Astrocyte (in vitro differentiated cells and primary cell): ENCODE data around the gene L3MBTL4. TPM values are rescaled to one million over a fixed set of nuclear protein-coding genes. Genes with fewer than 3 reads are reported as not detected.
"Not testable (repeated sequence)": the region's sequence is repeated elsewhere in the genome, so short reads cannot be mapped to it uniquely, and the experiment has no call there.

ENCODE experiments used
- DNase-seq: peaks from one replicate; pipeline ENCODE4 v3.0.0-alpha.2; 2010; ENCODE audit warnings: low read depth
- FAIRE-seq: peaks from 2 replicates; lab custom pipeline; 2011; peaks lifted over from hg19 to GRCh38; lab: Jason Lieb, UNC
- H2AFZ ChIP-seq: 2 replicates; pipeline ENCODE4 v1.6.0; 2012; ENCODE audit warnings: low read depth, low read length, inconsistent platforms
- H3K27ac ChIP-seq: 2 replicates; pipeline ENCODE4 v1.5.1; 2011; ENCODE audit warnings: low read depth, low read length, inconsistent platforms
- H3K27me3 ChIP-seq: 2 replicates; pipeline ENCODE4 v1.6.0; 2011; ENCODE audit warnings: low read length, inconsistent platforms; ENCODE audit not compliant: insufficient read depth
- H3K36me3 ChIP-seq: 2 replicates; pipeline ENCODE4 v1.5.1; 2011; ENCODE audit warnings: low read length, inconsistent platforms; ENCODE audit not compliant: insufficient read depth
- H3K4me1 ChIP-seq: 2 replicates; pipeline ENCODE4 v1.5.1; 2011; ENCODE audit warnings: low read length, inconsistent platforms; ENCODE audit not compliant: insufficient read depth
- H3K4me2 ChIP-seq: 2 replicates; pipeline ENCODE4 v1.6.0; 2012; ENCODE audit warnings: low read length, inconsistent platforms
- H3K4me3 ChIP-seq: 2 replicates; pipeline ENCODE4 v1.5.1; 2011; ENCODE audit warnings: low read depth, mild to moderate bottlenecking, low read length, inconsistent platforms; ENCODE audit not compliant: insufficient read depth
- H3K79me2 ChIP-seq: 2 replicates; pipeline ENCODE4 v1.6.0; 2012; ENCODE audit warnings: mild to moderate bottlenecking, low read length, inconsistent platforms; ENCODE audit not compliant: insufficient read depth
- H3K9ac ChIP-seq: 2 replicates; pipeline ENCODE4 v1.6.0; 2012; ENCODE audit warnings: mild to moderate bottlenecking, low read length, inconsistent platforms
- H3K9me3 ChIP-seq: 2 replicates; pipeline ENCODE4 v1.5.1; 2012; ENCODE audit warnings: low read depth, mild to moderate bottlenecking, low read length, inconsistent platforms; ENCODE audit not compliant: insufficient read depth
- H4K20me1 ChIP-seq: 2 replicates; pipeline ENCODE4 v1.6.0; 2012; ENCODE audit warnings: low read length, inconsistent platforms; ENCODE audit not compliant: insufficient read depth
- H3K27ac Mint-ChIP-seq: one replicate; pipeline ENCODE4 v1.8.0; 2021; ENCODE audit warnings: mild to moderate bottlenecking, mixed read lengths; ENCODE audit not compliant: unreplicated experiment
- H3K27me3 Mint-ChIP-seq: one replicate; pipeline ENCODE4 v1.8.0; 2021; ENCODE audit warnings: low read depth, mixed read lengths; ENCODE audit not compliant: unreplicated experiment
- H3K36me3 Mint-ChIP-seq: one replicate; pipeline ENCODE4 v1.8.0; 2021; ENCODE audit warnings: low read depth, mixed read lengths; ENCODE audit not compliant: unreplicated experiment
- H3K4me1 Mint-ChIP-seq: one replicate; pipeline ENCODE4 v1.8.0; 2021; ENCODE audit warnings: low read depth, mixed read lengths; ENCODE audit not compliant: unreplicated experiment
- H3K4me3 Mint-ChIP-seq: one replicate; pipeline ENCODE4 v1.8.0; 2021; ENCODE audit warnings: mild to moderate bottlenecking, moderate library complexity, mixed read lengths; ENCODE audit not compliant: unreplicated experiment
- H3K9me3 Mint-ChIP-seq: one replicate; pipeline ENCODE4 v1.8.0; 2021; ENCODE audit warnings: mild to moderate bottlenecking, mixed read lengths; ENCODE audit not compliant: unreplicated experiment
- CTCF ChIP-seq: IDR thresholded peaks from 2 replicates; pipeline ENCODE4 v1.5.1; 2011; ENCODE audit warnings: low read depth, mild to moderate bottlenecking, inconsistent platforms, low read length, moderate library complexity; ENCODE audit not compliant: insufficient read depth
- EZH2 ChIP-seq: IDR thresholded peaks from 2 replicates; pipeline ENCODE4 v1.6.1; 2012; ENCODE audit warnings: mild to moderate bottlenecking, low read length, inconsistent platforms; ENCODE audit not compliant: insufficient read depth
- total RNA-seq: library from RNA; stranded (reverse); gene quantifications from 2 replicates; pipeline ENCODE4 v1.2.1, GENCODE V29; 2021

Gene L3MBTL4
- total RNA-seq, 1 donor from 2014 or later = 0.52 TPM

GRCh38 chr18:6280211-6280743 is 134.4 kb downstream of the L3MBTL4 start:
- TF ChIP-seq EZH2 (no peak), CTCF (no peak)
- H3K9ac ChIP-seq = no peak overlapping the region
- no peak overlapping the region for H3K27ac ChIP-seq
- H3K36me3 ChIP-seq = no peaks in the 10 kb centered on the region
- FAIRE-seq (no peak), DNase-seq (no peak)
- H3K4me1 Mint-ChIP-seq = peaks cover 4% of the 10 kb centered on the region
- no peaks in the 10 kb centered on the region for H3K36me3 Mint-ChIP-seq
- peaks cover 7% of the 10 kb centered on the region for H3K27me3 Mint-ChIP-seq
- H3K4me1 ChIP-seq = no peaks in the 10 kb centered on the region
- H3K4me3 ChIP-seq = no peak overlapping the region
- no peaks in the 10 kb centered on the region for H4K20me1 ChIP-seq
- H3K27me3 ChIP-seq = no peaks in the 10 kb centered on the region
- no peaks in the 10 kb centered on the region for H3K9me3 ChIP-seq
- no peak overlapping the region for H3K27ac Mint-ChIP-seq
- no peaks in the 10 kb centered on the region for H3K79me2 ChIP-seq
- no peak overlapping the region for H3K4me3 Mint-ChIP-seq
- no peak overlapping the region for H3K4me2 ChIP-seq
- H3K9me3 Mint-ChIP-seq = peaks cover 1% of the 10 kb centered on the region
- H2AFZ ChIP-seq = no peak overlapping the region

GRCh38 chr18:6279308-6279707 is 135.4 kb downstream of the L3MBTL4 start:
- DNase-seq (no peak), FAIRE-seq (no peak)
- H3K4me3 ChIP-seq = no peak overlapping the region
- peaks cover 13% of the 10 kb centered on the region for H3K27me3 Mint-ChIP-seq
- H3K36me3 Mint-ChIP-seq = no peaks in the 10 kb centered on the region
- H3K27ac Mint-ChIP-seq = no peak overlapping the region
- H3K4me1 ChIP-seq = no peaks in the 10 kb centered on the region
- no peak overlapping the region for H3K4me3 Mint-ChIP-seq
- H3K9me3 Mint-ChIP-seq = peaks cover 1% of the 10 kb centered on the region
- no peak overlapping the region for H3K27ac ChIP-seq
- no peaks in the 10 kb centered on the region for H4K20me1 ChIP-seq
- H3K79me2 ChIP-seq = no peaks in the 10 kb centered on the region
- peaks cover 4% of the 10 kb centered on the region for H3K4me1 Mint-ChIP-seq
- H2AFZ ChIP-seq = no peak overlapping the region
- H3K9ac ChIP-seq = no peak overlapping the region
- no peak overlapping the region for H3K4me2 ChIP-seq
- TF ChIP-seq EZH2 (no peak), CTCF (no peak)
- H3K27me3 ChIP-seq = no peaks in the 10 kb centered on the region
- no peaks in the 10 kb centered on the region for H3K9me3 ChIP-seq
- no peaks in the 10 kb centered on the region for H3K36me3 ChIP-seq

- H3K27ac Mint-ChIP-seq = no peak overlapping the region
- H3K4me1 ChIP-seq = no peaks in the 10 kb centered on the region
- no peak overlapping the region for H3K4me2 ChIP-seq
- H3K4me1 Mint-ChIP-seq = peaks cover 4% of the 10 kb centered on the region
- H3K9me3 ChIP-seq = no peaks in the 10 kb centered on the region
- peaks cover 24% of the 10 kb centered on the region for H3K27me3 Mint-ChIP-seq
- no peak overlapping the region for H3K4me3 ChIP-seq
- no peak for DNase-seq
- no peak overlapping the region for H3K4me3 Mint-ChIP-seq
- H3K36me3 ChIP-seq = no peaks in the 10 kb centered on the region
- H3K27ac ChIP-seq = no peak overlapping the region
- no peak overlapping the region for H3K9ac ChIP-seq
- no peaks in the 10 kb centered on the region for H3K36me3 Mint-ChIP-seq
- no peak overlapping the region for H2AFZ ChIP-seq
- no peaks in the 10 kb centered on the region for H4K20me1 ChIP-seq
- TF ChIP-seq EZH2 (no peak), CTCF (no peak)
- H3K79me2 ChIP-seq = no peaks in the 10 kb centered on the region
- no peaks in the 10 kb centered on the region for H3K27me3 ChIP-seq
- no peak for FAIRE-seq
- H3K9me3 Mint-ChIP-seq = peaks cover 2% of the 10 kb centered on the region
Observed at GRCh38 chr18:6273423-6273822, 141.3 kb downstream of the L3MBTL4 start.

- not testable (repeated sequence) for H3K9ac ChIP-seq, H4K20me1 ChIP-seq, H3K79me2 ChIP-seq, H3K4me3 ChIP-seq, H3K4me1 Mint-ChIP-seq, H3K27me3 ChIP-seq, H2AFZ ChIP-seq, H3K27ac ChIP-seq, FAIRE-seq, H3K27ac Mint-ChIP-seq, H3K9me3 Mint-ChIP-seq, H3K9me3 ChIP-seq, H3K4me3 Mint-ChIP-seq, H3K4me1 ChIP-seq, H3K36me3 ChIP-seq, H3K36me3 Mint-ChIP-seq, H3K4me2 ChIP-seq, DNase-seq
- peaks cover 24% of the 10 kb centered on the region for H3K27me3 Mint-ChIP-seq
Observed at GRCh38 chr18:6272144-6272543, 142.6 kb downstream of the L3MBTL4 start.
